ENCODE measurements around the gene LAMC2.
"Not testable (repeated sequence)": the region's sequence is repeated elsewhere in the genome, so short reads cannot be mapped to it uniquely, and the experiment has no call there.

LAMC2 gene

DNA sequence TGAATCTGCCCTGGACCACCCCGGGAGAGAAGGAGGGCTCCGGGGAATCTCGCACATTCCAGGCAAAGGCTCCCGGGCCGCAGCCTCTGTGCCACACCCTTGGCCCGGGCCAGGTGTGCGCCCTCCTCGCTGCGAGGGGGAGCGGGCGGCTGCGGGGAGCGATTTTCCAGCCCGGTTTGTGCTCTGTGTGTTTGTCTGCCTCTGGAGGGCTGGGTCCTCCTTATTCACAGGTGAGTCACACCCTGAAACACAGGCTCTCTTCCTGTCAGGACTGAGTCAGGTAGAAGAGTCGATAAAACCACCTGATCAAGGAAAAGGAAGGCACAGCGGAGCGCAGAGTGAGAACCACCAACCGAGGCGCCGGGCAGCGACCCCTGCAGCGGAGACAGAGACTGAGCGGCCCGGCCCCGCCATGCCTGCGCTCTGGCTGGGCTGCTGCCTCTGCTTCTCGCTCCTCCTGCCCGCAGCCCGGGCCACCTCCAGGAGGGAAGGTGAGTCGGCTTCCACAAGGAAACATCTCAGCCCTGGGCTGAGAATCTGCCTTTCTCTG is at the start of gene LAMC2:
TSS of gene LAMC2 (plus strand) at position 324 of the 550 bp plus-strand sequence. CDS start at position 413, 89 bp downstream.
- DNase-seq = no peak

DNA sequence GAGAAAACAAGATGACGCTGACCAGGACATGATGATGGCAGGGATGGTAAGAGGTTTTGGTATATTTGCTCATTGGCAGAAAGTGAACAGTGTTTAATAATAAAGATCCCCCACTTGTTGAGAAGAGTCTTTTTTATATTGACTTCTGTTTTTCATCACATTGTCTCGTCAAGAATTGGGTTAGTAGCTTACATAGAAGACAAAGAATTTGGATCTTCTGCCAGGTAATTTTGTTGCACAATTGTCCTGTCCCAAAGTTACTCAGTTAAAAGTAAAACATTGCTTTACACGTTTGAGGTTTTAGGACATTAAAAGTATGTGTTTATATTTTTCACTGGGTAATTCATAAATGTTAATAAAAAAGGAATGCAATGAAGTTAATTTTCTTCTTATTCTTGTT is 48.3 kb upstream of the LAMC2 start:
- no peak for DNase-seq

DNA sequence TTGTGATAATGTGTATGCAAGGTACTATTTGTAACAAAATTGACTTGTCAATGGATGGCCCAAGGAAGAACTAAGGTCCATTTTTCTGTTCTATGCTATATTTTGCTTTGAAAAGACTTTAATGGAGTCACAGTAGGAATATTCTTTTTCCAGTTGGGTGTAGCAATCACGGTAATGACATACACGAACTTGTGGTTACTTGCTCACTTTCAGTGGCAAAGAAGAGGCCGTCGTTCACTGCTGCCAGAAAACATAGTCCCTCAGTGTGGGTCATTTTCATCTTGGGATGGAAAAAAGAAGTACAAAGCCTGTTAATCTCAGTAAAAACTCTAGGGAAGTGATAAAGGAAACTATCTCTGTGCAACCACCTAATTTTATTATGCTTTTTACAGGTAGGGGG is 47.8 kb upstream of the LAMC2 start:
- DNase-seq = no peak

DNA sequence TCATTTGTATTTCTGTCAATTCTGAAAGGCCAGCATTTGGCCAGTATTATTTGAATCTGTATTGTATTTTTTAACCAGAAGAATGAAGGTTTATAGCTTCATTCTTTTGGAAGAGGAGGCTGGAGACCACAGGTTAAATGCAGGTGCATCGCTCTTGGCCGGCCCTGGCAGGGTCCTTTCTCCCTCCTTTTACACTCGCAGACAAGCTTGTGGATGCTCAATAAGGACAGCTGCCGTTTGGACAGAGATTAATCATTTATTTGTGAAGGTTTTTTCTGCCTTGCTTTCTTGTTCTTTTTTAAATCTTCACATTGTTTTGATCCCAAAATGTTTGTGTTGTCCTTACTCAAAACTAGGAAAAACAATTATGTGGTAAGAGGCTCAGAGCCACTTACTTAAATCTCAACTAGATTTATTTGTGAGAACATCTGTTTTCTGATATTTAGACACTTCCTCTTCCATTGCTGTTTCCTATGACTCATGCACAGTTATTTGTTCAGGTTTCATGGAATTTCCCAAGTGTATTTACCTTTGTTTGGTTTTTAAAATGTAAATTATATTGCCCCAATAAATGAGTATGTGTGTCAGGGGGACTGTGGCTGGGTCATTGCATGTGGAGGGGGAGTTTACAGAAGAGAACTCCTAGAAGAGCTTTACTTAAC is 46.7 kb upstream of the LAMC2 start:
- DNase-seq = no peak

DNA sequence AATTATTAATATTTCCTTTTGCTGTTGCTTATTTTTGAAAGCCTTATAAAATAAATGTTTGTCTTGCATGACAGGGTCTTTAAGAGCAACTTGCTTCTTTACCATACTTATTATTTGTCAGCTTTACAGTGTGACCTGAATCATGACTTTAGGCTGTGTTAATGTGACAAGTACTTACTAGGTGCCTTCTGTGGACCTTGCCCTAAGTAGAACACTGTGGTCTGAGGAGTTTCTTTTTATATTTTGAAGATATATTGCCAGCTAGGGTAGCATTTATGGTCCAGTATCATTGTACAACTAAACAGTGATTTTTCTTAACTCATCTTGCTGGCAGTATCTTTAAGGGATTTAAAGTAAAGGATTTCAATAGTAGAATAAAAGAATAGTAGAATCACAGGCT is 45.4 kb upstream of the LAMC2 start:
- DNase-seq = no peak

DNA sequence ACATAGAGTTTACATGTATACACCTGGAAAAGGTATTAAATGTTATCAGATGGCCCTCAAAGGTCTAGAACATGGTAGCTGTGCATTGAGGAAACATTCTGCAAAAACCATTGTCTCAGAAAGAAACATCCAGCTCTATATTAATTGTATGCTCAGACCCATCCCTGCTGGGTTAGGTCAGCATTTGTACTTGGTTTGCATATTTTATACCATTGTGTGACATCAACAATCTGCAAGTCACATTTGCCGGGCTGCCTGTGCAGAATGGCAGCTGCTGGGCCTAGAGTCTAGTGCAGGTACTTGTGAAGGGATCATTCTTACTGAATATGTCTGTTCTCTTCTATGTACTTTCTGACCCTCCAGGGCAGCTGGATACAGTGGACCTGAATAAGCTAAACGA is 43.9 kb upstream of the LAMC2 start:
- no peak for DNase-seq

DNA sequence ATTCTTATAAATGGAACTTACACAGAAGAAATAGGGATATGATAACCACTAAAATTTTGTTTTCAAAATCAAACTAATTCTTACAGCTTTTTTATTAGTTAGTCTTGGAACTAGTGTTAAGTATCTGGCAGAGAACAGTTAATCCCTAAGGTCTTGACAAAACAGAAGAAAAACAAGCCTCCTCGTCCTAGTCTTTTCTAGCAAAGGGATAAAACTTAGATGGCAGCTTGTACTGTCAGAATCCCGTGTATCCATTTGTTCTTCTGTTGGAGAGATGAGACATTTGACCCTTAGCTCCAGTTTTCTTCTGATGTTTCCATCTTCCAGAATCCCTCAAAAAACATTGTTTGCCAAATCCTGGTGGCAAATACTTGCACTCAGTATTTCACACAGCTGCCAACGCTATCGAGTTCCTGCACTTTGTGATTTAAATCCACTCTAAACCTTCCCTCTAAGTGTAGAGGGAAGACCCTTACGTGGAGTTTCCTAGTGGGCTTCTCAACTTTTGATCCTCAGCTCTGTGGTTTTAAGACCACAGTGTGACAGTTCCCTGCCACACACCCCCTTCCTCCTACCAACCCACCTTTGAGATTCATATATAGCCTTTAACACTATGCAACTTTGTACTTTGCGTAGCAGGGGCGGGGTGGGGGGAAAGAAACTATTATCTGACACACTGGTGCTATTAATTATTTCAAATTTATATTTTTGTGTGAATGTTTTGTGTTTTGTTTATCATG is 42.3 kb upstream of the LAMC2 start:
- no peak for DNase-seq

DNA sequence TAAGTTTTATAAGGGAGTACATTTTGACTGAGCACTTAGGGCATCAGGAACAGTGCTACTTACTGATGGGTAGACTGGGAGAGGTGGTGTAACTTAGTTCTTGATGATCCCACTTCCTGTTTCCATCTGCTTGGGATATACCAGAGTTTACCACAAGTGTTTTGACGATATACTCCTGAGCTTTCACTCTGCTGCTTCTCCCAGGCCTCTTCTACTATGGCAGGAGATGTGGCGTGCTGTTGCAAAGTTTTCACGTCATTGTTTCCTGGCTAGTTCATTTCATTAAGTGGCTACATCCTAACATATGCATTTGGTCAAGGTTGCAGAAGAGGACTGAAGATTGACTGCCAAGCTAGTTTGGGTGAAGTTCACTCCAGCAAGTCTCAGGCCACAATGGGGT is 41.3 kb upstream of the LAMC2 start:
- DNase-seq = no peak

DNA sequence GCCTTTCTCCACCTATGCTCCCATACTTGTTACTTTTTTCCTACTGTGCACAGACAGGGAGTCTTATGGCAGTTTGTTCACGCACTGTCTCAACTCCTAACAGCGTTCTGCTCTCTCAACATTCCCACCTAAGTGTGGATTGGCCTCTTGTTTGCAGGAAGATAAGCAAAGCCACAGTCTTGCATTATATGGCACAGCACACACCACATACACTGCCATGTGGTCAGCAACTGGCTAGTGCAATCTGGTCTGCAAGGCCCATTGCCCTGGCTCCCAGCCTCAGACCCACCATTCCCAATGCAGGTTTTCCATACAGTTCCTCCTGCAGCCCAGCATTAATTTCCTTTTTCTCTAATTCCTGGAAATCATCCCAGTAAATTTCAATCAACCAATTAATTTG is 38.3 kb upstream of the LAMC2 start:
- DNase-seq = no peak

DNA sequence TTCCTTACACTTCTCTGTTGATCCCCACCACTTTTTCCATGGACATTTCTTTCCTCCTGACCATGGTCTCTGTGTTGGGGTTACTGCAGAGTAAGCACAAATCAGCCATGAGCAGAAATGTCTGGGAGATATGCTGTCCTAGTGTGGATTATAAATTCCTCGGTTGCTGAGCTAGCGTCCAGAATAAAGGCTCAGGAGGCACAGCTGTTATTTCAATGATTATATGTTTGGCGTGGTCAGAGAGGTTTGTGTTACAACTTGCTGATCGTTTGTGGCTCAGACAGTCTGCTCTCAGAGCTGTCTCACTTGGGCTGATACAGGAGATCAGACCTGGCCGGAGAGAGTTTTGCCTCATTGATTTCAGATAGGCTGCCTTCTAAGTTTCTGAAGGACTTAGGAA is 37.5 kb upstream of the LAMC2 start:
- no peak for DNase-seq

DNA sequence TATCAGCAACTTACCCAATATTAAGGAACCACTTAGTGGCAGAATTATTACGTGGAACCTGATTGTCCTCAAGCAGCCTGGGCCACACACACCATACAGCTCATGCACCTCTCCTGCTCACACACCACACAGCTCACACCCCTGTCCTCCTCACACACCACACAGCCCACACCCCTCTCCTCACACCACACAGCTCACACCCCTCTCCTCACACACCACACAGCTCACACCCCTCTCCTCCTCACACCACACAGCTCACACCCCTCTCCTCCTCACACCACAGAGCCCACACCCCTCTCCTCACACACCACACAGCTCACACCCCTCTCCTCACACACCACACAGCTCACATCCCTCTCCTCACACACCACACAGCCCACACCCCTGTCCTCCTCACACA is 36.8 kb upstream of the LAMC2 start:
- no peak for DNase-seq

DNA sequence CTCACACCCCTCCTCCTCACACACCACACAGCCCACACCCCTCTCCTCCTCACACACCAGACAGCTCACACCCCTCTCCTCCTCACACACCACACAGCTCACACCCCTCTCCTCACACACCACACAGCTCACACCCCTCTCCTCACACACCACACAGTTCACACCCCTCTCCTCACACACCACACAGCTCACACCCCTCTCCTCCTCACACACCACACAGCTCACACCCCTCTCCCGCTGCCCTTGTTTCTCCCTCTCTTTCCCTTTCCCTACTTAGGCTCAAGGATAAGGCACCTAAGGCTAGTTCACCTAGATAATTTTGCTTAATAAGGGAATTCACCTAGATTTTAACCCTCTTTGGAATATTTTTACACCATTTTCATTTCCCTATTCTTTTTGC is 36.0 kb upstream of the LAMC2 start:
- DNase-seq = not testable (repeated sequence)

DNA sequence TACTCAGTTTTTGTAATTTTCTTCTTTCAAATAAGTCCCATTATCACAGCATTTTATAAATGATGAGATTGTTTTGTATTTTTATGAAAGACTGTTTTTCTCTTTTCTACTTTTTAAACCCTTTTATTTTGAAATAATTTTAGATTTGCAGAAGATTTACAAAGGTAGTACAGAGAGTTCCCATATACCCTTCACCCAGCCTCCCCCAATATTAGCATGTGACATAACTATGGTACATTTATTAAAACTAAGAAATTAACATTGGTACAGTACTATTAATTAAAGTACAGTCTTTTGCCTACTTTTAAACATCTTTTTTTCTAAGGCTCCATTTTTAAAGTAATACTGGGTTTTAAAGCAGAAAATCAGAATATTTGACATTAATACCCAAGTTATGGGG is 35.6 kb upstream of the LAMC2 start:
- no peak for DNase-seq

DNA sequence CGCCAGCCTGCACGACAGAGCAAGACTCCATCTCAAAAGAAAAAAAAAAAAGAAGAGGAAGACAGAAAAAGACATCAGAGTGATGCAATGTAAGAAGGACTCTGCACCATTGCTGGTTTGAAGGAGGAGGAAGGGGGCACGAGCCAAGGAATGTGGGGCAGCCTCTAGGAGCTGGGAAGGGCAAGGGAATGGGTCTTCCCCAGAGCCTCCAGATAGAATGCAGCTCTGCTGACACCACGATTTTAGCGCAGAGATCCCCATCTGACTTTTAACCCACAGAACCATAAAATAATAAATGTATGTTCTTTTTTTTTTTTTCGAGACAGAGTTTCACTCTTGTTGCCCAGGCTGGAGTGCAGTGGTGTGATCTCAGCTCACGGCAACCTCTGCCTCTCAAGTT is 33.9 kb upstream of the LAMC2 start:
- no peak for DNase-seq

DNA sequence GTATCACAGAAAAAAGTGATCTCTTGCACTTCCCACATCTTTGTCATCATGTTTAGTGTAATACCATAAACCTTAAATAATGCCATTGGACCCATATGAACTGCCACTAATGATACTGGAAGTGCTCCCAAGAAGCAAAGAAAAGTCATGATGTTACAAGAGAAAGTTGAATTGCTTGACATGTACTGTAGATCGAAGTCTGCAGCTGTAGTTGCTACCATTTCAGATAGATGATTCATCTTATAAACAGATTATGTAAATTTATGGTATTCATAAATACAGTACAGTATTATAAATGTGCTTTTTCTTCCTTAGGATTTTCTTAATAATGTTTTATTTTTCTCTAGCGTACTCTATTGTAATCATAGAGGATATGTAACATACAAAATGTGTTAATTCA is 30.1 kb upstream of the LAMC2 start:
- no peak for DNase-seq

DNA sequence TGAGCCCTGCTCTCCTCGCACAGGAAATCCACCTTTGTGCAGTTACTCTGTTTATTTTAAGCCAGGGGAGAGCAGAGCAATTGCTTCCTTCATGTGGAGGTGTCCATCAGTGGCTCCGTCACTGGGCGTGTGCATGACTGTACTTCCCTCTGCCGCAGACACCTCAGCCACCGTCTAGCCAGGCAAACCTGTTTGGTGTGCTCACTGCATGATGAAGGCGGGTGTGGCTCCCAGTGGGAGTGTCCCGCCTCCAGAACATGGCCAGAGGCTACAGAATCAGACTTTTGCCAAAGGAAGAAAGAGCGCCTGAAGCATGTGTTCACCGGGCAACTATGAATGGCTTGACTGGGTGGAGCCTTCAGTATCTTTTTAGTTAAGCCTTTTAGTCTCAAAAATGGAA is 26.1 kb upstream of the LAMC2 start:
- no peak for DNase-seq

DNA sequence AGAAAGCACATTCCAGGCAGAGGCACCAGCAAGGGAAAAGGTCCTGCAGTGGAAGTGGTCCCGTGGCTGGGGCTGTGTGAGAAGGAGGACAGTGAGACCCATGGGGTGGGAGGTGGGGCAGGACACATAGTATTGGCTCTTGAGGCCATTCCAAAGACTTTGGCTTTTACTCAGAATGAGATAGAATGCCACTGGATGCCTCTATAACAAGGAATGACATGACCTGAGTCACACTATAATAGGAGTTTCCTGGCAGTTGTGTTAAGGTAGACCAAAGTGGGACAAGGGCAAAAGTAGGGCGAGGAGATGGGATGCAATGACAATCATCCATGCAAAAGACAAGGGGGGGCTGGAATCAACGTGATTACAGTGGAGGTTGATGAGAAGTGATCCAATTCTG is 24.7 kb upstream of the LAMC2 start:
- no peak for DNase-seq

DNA sequence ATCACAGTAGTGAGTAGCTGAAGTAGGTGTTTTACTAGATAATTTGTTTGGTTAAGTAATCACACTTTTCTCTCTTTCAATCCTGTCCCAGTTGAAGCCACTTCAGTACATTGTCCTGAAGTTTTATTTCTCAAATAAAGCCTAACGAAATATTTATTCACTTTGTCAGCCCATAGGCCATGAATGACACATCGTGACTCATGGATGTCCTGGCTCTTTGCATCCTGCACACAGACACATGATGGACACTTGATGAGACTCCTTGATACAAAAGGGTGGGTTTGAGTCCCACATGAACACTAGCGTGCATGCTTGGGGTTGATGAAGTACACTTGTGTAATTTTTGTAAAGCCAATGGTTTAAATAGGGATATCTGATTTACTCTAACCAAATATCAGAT is 22.7 kb upstream of the LAMC2 start:
- DNase-seq = no peak

DNA sequence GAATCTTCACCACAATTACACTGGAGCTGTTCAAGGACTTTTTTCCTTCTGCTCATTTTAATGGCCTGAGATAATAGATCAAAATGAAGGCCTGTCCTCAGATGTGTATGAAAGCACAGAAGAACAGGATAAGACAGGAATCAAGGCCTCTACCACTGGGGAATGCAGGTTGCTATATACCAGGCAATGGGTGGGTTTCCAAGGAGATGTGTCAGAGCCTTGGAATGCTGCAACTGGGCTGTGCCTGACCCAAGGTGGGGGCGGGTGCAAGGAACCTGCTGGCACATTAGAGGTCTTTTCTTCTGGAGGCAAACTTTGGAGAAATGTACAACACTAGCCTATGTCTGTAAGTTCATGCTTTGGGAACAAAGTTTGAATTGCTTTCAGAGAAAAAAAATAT is 21.7 kb upstream of the LAMC2 start:
- DNase-seq = no peak

DNA sequence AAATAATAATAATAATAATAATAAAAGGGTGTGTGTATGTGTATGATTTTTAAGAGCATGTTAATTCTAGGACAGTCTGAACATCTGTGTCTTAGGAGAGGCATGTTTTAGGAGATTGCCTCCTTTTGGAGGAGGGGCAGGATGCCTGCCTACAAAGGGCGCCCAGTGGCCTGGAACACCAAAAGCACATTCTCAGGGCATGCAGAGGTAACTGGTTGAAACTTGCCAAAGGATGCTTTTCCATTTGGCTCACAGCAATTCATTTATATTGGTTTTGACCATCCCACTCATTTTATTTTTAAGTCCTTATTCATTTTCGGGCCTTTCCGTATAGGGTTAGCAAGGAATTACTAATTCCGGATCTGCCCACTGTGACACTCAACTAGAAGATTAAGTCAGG is 21.1 kb upstream of the LAMC2 start:
- no peak for DNase-seq

DNA sequence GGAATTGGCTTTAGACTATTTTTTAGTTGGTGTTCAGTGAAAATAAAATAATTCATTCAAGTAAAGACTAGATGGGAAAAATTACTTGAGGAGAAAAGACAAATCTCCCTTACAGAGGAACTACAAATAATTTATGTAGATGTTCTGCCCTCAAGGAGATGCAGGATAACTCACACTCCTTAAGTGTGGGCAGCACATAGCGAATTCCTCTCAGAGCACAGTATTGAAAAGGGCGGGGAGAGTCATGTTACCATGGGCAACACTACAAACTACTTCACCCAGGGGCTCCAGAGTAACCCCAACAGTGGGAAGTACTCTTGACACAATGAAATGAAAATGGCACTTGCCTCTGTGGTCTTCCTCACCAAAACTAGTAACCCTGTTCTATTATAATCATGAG is 20.6 kb upstream of the LAMC2 start:
- no peak for DNase-seq

DNA sequence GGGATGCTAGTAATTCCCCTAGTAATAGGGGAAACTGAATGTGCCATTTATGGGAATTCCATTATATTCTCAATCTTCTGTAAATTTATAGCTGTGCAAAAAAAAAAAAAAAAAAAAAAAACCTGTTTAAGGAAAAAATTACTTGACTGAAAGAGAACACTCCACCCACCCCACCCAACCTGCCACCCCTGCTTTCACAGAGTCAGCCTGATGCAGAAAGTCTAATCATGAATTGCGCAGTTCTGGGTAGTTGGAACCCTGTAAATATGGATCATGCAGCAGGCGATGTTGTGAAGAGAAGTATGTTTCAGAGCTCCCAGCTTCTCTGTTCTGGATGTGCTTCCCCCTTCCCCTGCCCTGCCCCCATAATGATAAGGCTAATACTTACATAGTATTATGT is 19.6 kb upstream of the LAMC2 start:
- no peak for DNase-seq

DNA sequence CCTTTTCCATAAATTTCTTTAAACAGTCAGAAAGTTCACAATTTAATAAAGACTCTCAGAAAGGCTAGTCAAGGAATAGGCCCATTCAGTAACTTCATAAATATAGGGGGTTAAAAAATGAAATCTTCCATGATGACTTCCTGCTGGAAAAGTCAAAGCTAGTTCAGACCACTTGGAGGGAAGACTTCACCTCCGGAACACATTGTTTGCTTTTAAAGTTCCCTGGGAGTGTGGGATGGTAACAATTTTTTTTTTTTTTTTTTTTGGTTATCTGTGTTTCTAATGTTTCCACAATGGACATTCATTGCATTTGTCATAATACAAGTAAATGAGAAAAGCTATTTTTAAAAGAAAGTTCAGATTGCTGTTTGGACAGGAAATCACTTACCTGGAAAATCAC is 18.4 kb upstream of the LAMC2 start:
- DNase-seq = no peak

DNA sequence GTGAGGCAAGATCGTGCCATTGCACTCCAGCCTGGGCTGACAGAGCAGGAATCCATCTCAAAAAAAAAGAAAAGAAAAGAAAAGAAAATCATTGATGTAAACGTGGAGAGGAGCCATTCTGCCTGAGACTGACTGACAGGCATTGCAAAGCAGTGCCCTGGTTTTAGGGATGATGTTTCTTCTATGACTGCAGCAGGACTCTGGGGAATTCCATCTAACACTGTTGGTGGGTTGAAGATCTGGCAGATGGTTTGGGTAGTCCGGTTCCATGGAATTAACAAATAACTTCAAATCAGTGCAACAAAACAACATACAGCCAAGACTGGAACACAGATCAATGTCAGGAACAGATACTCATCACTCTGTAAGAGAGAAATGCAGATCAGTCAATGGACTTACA is 17.8 kb upstream of the LAMC2 start:
- no peak for DNase-seq

DNA sequence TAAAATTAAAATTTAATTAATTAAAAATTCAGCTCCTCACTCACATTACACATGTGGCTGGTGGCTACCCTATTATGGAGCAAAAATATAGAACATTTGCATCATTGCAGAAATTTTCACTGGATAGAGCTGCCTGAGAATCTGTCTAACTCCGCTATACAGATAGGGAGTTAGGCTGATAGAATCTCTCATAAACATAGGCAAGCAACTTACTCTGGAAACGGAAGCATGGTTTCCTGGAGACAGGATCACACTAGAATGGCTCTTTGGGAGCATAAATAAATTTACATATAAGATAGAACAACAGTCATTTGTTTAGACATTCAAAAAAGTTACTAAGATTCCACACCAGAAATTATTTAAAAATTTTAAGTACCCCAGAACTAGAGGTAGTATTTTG is 12.2 kb upstream of the LAMC2 start:
- DNase-seq = no peak

Measured in activated naive CD4-positive, alpha-beta T cell treated with Interleukin-2 at 50 U/mL for 16 hours (primary cell).